HG02588 (cell line): ENCODE data around the gene LARP1.
"Not testable (repeated sequence)": the region's sequence is repeated elsewhere in the genome, so short reads cannot be mapped to it uniquely, and the experiment has no call there.

Experiments
- ATAC-seq: cut with Tn5 transposase; IDR thresholded peaks from one replicate; pipeline ENCODE4 v1.9.1; 2021; ENCODE audit warnings: mild to moderate bottlenecking, moderate library complexity; ENCODE audit not compliant: unreplicated experiment

Gene LARP1

GRCh38 chr5:154755361-154756008 is at the start of gene LARP1:
LARP1 (plus strand) TSS chr5:154755377; CDS start chr5:154755758, 381 bp downstream.
- ATAC-seq: peak; percentile 9

- no peak for ATAC-seq
These were observed 48.8 kb upstream of the LARP1 start for GRCh38 chr5:154706416-154706815.

GRCh38 chr5:154707641-154708040 is 47.5 kb upstream of the LARP1 start:
- no peak for ATAC-seq

- no peak for ATAC-seq
These were observed 47.0 kb upstream of the LARP1 start for GRCh38 chr5:154708207-154708606.

GRCh38 chr5:154708846-154709245 is 46.3 kb upstream of the LARP1 start:
- no peak for ATAC-seq

GRCh38 chr5:154709368-154710305 is 45.5 kb upstream of the LARP1 start:
- no peak for ATAC-seq

GRCh38 chr5:154712518-154713437 is 42.4 kb upstream of the LARP1 start:
- no peak for ATAC-seq

GRCh38 chr5:154713615-154714125 is 41.5 kb upstream of the LARP1 start:
- no peak for ATAC-seq

- peak; percentile 73 for ATAC-seq
These were observed 40.8 kb upstream of the LARP1 start for GRCh38 chr5:154714266-154714986.

- ATAC-seq: no peak
These were observed 33.6 kb upstream of the LARP1 start for GRCh38 chr5:154721481-154722058.

- no peak for ATAC-seq
These were observed 33.1 kb upstream of the LARP1 start for GRCh38 chr5:154722097-154722496.

GRCh38 chr5:154722936-154723335 is 32.2 kb upstream of the LARP1 start:
- no peak for ATAC-seq

- no peak for ATAC-seq
These were observed 31.3 kb upstream of the LARP1 start for GRCh38 chr5:154723740-154724505.

GRCh38 chr5:154727361-154727760 is 27.8 kb upstream of the LARP1 start:
- ATAC-seq: no peak

- ATAC-seq: no peak
These were observed 26.1 kb upstream of the LARP1 start for GRCh38 chr5:154728939-154729588.

GRCh38 chr5:154729613-154730012 is 25.6 kb upstream of the LARP1 start:
- ATAC-seq: no peak

- not testable (repeated sequence) for ATAC-seq
These were observed 24.4 kb upstream of the LARP1 start for GRCh38 chr5:154730761-154731160.

GRCh38 chr5:154732212-154732611 is 23.0 kb upstream of the LARP1 start:
- no peak for ATAC-seq
